IPS-15b (cell line): ENCODE measurements around the gene LSG1.
A peak's percentile ranks its signal among the peaks of the same experiment; 100 is the strongest.

Experiments
- H3K27me3 ChIP-seq: one replicate; pipeline ENCODE4 v1.6.1; 2013; ENCODE audit warnings: low read length; ENCODE audit not compliant: control insufficient read depth, insufficient read depth
- H3K36me3 ChIP-seq: one replicate; pipeline ENCODE4 v1.6.1; 2013; ENCODE audit warnings: low read length; ENCODE audit not compliant: control insufficient read depth, insufficient read depth
- H3K4me1 ChIP-seq: one replicate; pipeline ENCODE4 v1.6.1; 2013; ENCODE audit warnings: mild to moderate bottlenecking, low read length; ENCODE audit not compliant: control insufficient read depth, insufficient read depth
- H3K4me3 ChIP-seq: one replicate; pipeline ENCODE4 v1.5.1; 2013; ENCODE audit warnings: low read depth, low read length
- H3K9ac ChIP-seq: one replicate; pipeline ENCODE4 v1.6.1; 2013; ENCODE audit warnings: low read depth, mild to moderate bottlenecking, low read length
- H3K9me3 ChIP-seq: one replicate; pipeline ENCODE4 v1.6.1; 2013; ENCODE audit warnings: mild to moderate bottlenecking, low read length; ENCODE audit not compliant: control insufficient read depth, insufficient read depth

LSG1 gene

DNA sequence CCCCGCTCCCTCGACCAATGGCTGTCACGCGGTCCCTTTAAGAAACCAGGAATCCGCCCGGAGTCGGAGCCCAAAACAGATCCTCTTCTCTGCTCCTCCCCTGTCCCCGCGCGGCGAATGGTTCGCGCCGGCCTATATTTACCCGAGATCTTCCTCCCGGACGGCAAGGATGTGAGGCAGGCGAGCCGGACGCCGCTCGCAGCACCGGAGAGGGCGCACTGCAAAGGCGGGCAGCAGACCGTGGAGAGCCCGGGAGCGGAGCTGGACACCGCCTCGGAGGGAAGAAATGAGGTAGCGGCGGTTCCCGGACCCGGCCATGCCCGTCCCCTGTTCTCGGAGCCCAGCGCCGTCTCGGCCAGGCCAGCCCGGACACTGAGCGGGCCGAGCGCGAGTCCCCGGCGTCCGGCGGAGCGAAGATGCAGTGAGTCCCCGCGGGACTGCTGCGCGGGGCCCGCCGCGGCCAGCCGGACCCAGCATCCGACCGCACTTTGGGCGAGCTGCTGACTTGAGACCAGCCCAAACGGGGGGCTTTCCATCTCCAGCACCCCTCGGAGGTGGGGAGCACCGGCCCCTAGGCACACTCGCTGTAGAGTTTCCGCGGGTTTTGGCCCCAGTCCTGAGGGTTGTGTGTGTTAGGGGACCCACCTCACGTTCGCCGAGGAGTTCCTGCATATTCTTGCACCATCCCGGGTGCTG lies 13.9 kb upstream of the LSG1 start, which contains the start of gene FAM43A:
FAM43A (plus strand) TSS at position 166 of the 696 bp plus-strand sequence. CDS start 944 bp downstream, outside the sequence.
- peaks cover 37% of the 10 kb centered on the region for H3K27me3 ChIP-seq
- no peaks in the 10 kb centered on the region for H3K9me3 ChIP-seq
- no peaks in the 10 kb centered on the region for H3K36me3 ChIP-seq
- H3K4me1 ChIP-seq: no peaks in the 10 kb centered on the region
- peak within 1 kb of the TSS; percentile 76 for H3K4me3 ChIP-seq
- no peak within 1 kb of the TSS for H3K9ac ChIP-seq

DNA sequence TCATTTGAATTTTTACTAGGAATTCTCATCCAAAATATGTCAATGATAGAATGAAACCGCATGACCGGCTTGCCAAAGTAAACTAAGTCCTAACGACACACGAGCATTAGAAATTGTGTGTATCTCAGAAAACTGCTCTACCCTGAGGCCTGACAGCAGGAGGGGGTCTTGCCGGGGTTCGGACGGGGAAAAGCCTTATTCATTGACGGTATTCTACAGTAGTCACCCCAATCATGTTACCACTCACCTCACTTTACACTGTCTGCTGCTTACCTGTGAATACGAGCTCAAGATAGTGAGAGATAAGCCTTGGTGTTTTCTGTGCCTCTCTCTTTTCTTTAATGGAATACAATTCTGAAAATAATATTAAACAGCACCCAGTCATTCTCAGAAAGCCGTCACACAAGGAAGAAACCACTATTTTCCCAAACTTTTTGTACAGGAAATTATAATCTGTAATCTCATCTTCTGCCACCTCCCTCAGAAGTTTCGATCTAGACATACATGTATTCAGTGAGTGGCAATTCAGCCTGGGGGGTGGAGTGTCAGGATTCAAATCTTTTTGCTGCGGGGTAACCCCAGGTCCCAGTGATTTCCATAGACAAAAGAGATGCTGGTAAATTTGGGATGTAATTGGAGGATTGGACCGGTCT lies 13.2 kb upstream of the LSG1 start:
- no peaks in the 10 kb centered on the region for H3K9me3 ChIP-seq
- peaks cover 37% of the 10 kb centered on the region for H3K27me3 ChIP-seq
- H3K36me3 ChIP-seq: no peaks in the 10 kb centered on the region
- no peak overlapping the region for H3K9ac ChIP-seq
- H3K4me3 ChIP-seq: peak overlapping the region; percentile 76
- no peaks in the 10 kb centered on the region for H3K4me1 ChIP-seq

DNA sequence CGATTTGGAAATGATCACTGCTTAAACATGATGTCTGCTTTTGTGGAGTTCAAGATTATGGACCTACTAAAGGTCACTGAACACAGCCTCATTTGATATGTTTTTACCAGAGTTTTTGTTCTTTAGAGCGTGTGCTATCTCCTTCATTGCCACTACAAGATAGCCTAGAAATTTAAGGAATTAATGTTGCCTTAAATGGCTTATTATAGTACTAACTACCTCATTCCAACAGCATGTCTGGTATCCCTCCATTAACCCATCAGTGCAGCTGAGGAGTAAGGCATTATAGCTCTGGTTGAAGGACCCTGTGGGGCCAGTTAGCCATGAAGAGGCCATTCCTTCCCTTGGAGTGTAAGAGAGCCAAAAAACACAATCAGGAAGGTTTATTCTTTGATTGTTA lies 11.4 kb upstream of the LSG1 start:
- Histone ChIP-seq H3K9ac (no peak overlapping the region), H3K27me3 (peaks cover 37% of the 10 kb centered on the region), H3K36me3 (no peaks in the 10 kb centered on the region), H3K4me3 (no peak overlapping the region), H3K9me3 (no peaks in the 10 kb centered on the region), H3K4me1 (no peaks in the 10 kb centered on the region)

DNA sequence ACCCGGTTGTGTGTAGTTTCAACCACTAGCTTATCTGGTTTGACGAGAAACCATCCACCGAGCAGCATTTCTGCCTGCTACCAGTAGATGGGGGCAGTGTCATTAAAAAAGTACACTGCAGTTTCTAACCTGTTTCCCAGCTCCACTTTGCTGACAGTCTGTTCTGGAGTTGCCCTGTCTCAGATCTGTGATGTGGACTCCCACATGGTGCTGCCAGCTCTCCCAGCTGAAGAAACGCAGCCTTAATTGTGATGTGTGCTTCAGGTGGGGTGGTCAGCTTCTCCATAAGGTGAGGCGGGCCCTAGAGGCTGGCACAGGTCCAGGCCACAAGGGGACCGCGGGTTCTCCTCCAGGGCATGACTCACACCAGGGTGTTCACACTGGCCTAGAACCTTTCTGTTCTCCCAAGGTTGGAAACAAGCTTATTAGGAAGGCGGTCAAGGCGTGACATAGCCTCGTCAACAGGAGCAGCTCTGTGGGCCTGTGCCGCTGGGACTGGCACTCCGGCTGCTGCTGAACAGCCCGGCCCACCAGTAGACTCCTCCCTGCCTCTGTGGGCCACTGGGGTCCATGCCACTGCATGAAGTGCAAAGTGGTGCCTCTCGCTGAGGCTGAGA lies 10.8 kb upstream of the LSG1 start:
- H3K27me3 ChIP-seq: peaks cover 37% of the 10 kb centered on the region
- no peak overlapping the region for H3K9ac ChIP-seq
- H3K36me3 ChIP-seq: no peaks in the 10 kb centered on the region
- no peaks in the 10 kb centered on the region for H3K4me1 ChIP-seq
- no peak overlapping the region for H3K4me3 ChIP-seq
- no peaks in the 10 kb centered on the region for H3K9me3 ChIP-seq

DNA sequence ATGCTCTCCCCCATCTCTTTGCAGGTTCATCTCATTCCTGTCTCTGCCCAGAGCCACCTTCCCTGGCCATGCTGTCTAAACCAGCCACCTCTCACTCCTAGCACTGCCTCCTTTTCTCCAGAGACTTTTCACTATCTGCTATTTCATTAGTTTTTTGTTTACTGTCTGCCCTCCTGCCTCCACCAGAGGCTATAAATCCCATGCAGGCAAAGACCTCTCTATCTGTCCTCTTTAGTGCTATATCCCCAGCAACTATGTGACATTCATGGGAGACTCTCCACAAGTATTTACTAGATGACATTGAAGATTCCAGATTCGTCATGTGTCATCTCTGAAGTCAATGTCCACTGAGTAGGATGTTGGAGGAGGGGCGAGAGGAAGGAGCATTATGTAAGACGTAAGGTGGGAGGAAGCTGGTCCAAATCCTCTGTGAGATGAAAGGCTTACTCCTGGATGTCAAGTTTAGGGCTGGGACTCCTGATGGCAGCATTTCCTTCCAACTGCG lies 10.2 kb upstream of the LSG1 start:
- no peaks in the 10 kb centered on the region for H3K9me3 ChIP-seq
- H3K4me1 ChIP-seq: no peaks in the 10 kb centered on the region
- H3K27me3 ChIP-seq: peaks cover 34% of the 10 kb centered on the region
- no peak overlapping the region for H3K9ac ChIP-seq
- H3K4me3 ChIP-seq: no peak overlapping the region
- H3K36me3 ChIP-seq: no peaks in the 10 kb centered on the region

DNA sequence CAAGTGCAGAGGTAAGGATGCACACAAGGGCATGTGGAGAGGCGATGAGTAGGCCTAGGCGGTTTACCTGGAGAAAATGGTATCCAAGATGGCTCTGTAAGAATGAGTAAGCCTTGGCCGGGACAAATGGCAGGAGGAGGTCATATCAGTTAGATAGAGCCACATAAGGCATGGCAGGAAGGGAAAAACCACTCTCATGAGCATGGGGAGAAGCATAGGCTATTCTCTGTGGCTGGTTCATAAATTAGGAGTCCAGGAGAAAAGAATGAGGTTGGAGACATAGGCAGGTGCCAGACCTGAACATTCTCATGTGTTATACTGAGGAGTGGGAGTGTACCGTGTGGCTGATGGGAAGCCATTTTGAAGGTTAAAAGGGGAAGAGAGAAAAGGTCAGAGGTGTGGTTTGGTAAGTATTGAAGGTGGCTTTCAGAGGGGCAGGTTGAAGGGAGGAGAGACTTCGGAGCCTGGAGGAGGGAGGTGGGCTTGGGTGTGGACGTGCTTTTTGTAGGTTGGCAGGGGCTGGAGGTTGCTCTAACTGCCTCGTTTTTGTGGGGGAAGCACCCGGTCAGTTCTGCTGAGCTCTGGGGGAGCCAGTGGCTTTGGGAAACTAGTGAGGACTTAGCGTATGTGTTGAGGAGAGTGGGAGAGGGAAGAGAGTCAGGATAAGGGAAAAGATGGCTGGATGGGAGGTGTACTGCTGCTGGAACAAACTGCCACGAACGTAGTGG lies 9.1 kb upstream of the LSG1 start:
- Histone ChIP-seq H3K4me3 (no peak overlapping the region), H3K27me3 (peaks cover 22% of the 10 kb centered on the region), H3K9me3 (no peaks in the 10 kb centered on the region), H3K36me3 (no peaks in the 10 kb centered on the region), H3K9ac (no peak overlapping the region), H3K4me1 (no peaks in the 10 kb centered on the region)

DNA sequence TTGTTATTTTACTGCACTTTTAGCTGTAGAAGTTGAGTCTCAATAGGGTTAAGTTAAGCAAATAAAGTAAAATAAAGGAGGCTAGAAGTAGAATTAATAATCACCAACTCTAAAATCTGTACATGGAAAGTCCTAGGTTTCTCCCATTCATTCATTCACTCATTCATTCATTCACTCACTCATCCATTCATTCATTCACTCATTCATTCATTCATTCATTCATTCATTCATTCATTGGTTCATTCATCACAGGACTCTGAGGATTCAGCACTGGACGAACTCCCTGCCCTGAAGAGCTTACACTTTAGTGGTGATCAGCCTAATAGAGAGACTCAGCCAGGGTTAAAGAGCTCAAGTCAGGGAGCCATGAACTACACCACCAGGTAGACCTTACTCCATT lies 4.5 kb upstream of the LSG1 start:
- no peaks in the 10 kb centered on the region for H3K4me1 ChIP-seq
- H3K9me3 ChIP-seq: no peaks in the 10 kb centered on the region
- no peaks in the 10 kb centered on the region for H3K27me3 ChIP-seq
- no peak overlapping the region for H3K4me3 ChIP-seq
- H3K36me3 ChIP-seq: no peaks in the 10 kb centered on the region
- no peak overlapping the region for H3K9ac ChIP-seq

DNA sequence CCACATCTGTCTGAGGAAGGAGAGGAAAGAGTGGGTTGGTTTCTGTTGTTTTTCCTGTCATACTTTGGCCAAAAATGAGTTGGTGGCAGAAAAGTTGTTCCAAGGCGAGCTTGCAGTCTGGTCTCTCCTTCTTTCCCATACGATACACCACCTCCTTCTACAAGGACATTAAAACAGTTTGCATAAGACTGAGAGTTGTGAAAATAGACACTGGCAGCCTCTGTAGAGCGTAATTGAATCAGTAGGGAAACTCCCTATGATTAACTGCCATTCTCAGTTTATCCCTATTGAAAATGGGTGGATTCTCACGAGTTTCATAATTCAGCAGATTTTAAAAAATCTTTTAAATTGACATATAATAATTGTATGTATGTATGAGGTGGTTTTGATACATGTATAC lies 3.7 kb upstream of the LSG1 start:
- Histone ChIP-seq H3K9ac (no peak overlapping the region), H3K4me1 (peaks cover 4% of the 10 kb centered on the region), H3K27me3 (no peaks in the 10 kb centered on the region), H3K36me3 (no peaks in the 10 kb centered on the region), H3K4me3 (no peak overlapping the region), H3K9me3 (no peaks in the 10 kb centered on the region)

DNA sequence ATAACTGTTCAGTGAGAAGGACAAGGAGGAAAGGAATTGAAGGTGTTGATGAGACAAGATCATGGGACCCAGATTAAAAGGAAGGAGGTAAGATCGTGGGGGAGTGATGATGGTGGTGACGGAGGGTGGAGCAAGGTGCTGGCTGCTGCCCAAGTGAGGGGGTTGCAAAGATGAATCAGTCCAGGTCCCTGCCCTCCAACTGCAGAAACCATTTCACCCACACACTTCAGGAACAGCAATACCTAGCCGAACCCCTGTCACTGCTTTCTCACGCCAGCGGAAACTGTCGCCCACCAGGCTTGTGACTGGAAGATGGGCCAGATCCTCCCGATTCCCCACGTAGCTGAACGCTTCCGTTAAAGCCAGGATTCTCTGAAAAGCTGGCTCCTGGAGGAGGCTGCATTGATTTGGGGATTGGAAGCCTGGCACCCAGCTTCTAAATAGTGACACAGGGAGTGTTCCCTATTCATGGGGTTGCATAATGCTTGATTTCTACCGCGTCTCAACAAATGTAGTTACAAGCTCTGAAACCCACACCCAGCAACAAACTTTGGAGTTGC lies 3.2 kb upstream of the LSG1 start:
- Histone ChIP-seq H3K4me1 (peaks cover 4% of the 10 kb centered on the region), H3K4me3 (no peak overlapping the region), H3K27me3 (no peaks in the 10 kb centered on the region), H3K9me3 (no peaks in the 10 kb centered on the region), H3K36me3 (no peaks in the 10 kb centered on the region), H3K9ac (no peak overlapping the region)

DNA sequence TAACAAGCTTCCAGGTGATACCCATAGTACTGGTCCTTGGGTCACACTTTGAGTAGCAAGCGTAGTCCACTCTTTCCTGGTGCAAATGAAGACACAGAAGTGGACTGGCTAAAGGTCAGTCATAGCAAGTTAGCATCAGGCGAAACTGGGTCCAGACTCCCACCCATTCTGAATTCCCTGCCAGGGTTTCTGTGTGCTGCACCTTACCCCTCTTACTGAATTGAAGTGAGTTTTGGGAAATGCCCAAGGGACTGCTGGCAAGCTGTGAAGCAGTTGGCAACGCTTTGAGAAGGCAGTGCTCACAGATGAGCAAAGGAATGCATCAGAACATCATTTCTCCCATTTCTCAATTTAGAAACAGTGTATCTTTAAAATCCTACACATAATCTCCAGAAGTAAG lies 1.8 kb upstream of the LSG1 start:
- H3K27me3 ChIP-seq: no peaks in the 10 kb centered on the region
- H3K9ac ChIP-seq: no peak overlapping the region
- H3K9me3 ChIP-seq: no peaks in the 10 kb centered on the region
- H3K4me3 ChIP-seq: no peak overlapping the region
- H3K36me3 ChIP-seq: peaks cover 2% of the 10 kb centered on the region
- H3K4me1 ChIP-seq: peaks cover 4% of the 10 kb centered on the region

DNA sequence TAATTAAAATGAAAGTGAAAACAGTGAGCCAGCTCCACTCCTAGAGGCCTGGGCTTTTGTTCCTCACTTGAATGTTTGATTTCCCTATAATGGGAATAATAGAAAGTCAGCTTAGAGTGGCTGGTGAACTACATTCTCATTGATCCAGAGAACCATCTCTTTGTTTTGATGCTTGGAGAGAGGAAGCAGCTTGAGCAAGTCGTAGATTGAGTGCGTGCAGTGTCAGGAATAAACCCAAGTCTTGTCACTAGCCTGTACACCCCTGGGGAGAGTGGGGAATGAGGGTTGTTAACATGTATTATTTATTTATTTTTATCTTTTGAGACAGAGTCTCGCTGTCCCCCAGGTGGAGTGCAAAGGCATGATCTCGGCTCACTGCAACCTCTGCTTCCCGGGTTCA lies 885 bp upstream of the LSG1 start:
- Histone ChIP-seq H3K4me3 (peak overlapping the region; percentile 77), H3K9ac (no peak overlapping the region), H3K27me3 (no peaks in the 10 kb centered on the region)

More for the DNA sequence above, 885 bp upstream of the LSG1 start:
- peaks cover 4% of the 10 kb centered on the region for H3K4me1 ChIP-seq
- H3K9me3 ChIP-seq: no peaks in the 10 kb centered on the region
- peaks cover 2% of the 10 kb centered on the region for H3K36me3 ChIP-seq
